Gastrocnemius medialis (tissue), 4 donors: ENCODE data around the gene SNCG. TPM values are rescaled to one million over a fixed set of nuclear protein-coding genes. Genes with fewer than 3 reads are reported as not detected.

Experiments
- ATAC-seq, 2 donors: fragments of 150-250 bp; one replicate each; pipeline ENCODE4 v1.9.1; 2016
- DNase-seq, 2 donors: peaks; one replicate each; pipeline ENCODE4 v3.0.0-alpha.2; 2019
- H3K27ac ChIP-seq, 4 donors: fragments of 200-600 bp; sonication (generic); 1 replicate in 1 of 4; 2 replicates in 3 of 4; pipeline ENCODE4 v1.5.1; 2016 to 2018; ENCODE audit warnings: mild to moderate bottlenecking in 2 of 4, moderate library complexity in 1 of 4
- H3K27me3 ChIP-seq, 3 donors: fragments of 200-600 bp; sonication (generic) in 2 of 3; 1 replicate in 1 of 3; 2 replicates in 2 of 3; pipeline versions ENCODE4 v1.5.1 to v1.6.0; 2016 to 2019; ENCODE audit warnings: mild to moderate bottlenecking in 1 of 3, moderate library complexity in 1 of 3
- H3K36me3 ChIP-seq, 2 donors: fragments of 200-600 bp; sonication (generic) in 1 of 2; one replicate each; pipeline ENCODE4 v1.5.1; 2017 to 2018
- H3K4me1 ChIP-seq, 2 donors: fragments of 200-600 bp; sonication (generic) in 1 of 2; one replicate each; pipeline ENCODE4 v1.5.1; 2016 to 2017; ENCODE audit warnings: mild to moderate bottlenecking in 2 of 2
- H3K4me3 ChIP-seq, 4 donors: fragments of 200-600 bp; sonication (generic) in 3 of 4; 1 replicate in 1 of 4; 2 replicates in 3 of 4; pipeline ENCODE4 v1.5.1; 2016 to 2019; ENCODE audit warnings: mild to moderate bottlenecking in 2 of 4
- H3K9me3 ChIP-seq, 3 donors: fragments of 200-600 bp; sonication (generic) in 2 of 3; 1 replicate in 1 of 3; 2 replicates in 2 of 3; pipeline ENCODE4 v1.5.1; 2016 to 2019
- POLR2A ChIP-seq, 2 donors: fragments of 450-650 bp; IDR thresholded peaks; one replicate each; pipeline ENCODE4 v1.6.1; 2017; ENCODE audit warnings: antibody characterized with exemption in 2 of 2, mild to moderate bottlenecking in 2 of 2, moderate library complexity in 2 of 2
- in situ Hi-C, 4 donors: fragments of 200-750 bp; cut with MboI; loops; one replicate each; pipeline versions ENCODE4 v1.15.0 to v1.8.0; 2017; ENCODE audit warnings: low sequenced_read_pairs in 4 of 4
- intact Hi-C: fragments of 100-400 bp; cut with DNase I; formaldehyde crosslinking; loops from one replicate; pipeline ENCODE4 v1.15.1; 2023; ENCODE audit warnings: low total_unique reads
- total RNA-seq, 4 donors: library from RNA; depleted of rRNA; stranded (reverse); fragments of >200 nt; gene quantifications; one replicate each; pipeline versions ENCODE4 v1.1.0 to v1.2.3, GENCODE V29; 2016
- TF ChIP-seq, protein P1 (sequence below), 5 experiments: fragments of 450-650 bp in 3 of 5; fragments of 200-600 bp in 2 of 5; sonication (generic) in 2 of 5; IDR thresholded peaks in 4 of 5; conservative IDR thresholded peaks in 1 of 5; 1 replicate in 4 of 5; 2 replicates in 1 of 5; pipeline ENCODE4 v1.5.1; 2016 to 2019; ENCODE audit warnings: antibody characterized with exemption in 5 of 5, mild to moderate bottlenecking in 3 of 5, moderate library complexity in 3 of 5

The SNCG gene
- total RNA-seq: 1 to 10 TPM; 2.0 to 9.9 (median 3.0) TPM

DNA sequence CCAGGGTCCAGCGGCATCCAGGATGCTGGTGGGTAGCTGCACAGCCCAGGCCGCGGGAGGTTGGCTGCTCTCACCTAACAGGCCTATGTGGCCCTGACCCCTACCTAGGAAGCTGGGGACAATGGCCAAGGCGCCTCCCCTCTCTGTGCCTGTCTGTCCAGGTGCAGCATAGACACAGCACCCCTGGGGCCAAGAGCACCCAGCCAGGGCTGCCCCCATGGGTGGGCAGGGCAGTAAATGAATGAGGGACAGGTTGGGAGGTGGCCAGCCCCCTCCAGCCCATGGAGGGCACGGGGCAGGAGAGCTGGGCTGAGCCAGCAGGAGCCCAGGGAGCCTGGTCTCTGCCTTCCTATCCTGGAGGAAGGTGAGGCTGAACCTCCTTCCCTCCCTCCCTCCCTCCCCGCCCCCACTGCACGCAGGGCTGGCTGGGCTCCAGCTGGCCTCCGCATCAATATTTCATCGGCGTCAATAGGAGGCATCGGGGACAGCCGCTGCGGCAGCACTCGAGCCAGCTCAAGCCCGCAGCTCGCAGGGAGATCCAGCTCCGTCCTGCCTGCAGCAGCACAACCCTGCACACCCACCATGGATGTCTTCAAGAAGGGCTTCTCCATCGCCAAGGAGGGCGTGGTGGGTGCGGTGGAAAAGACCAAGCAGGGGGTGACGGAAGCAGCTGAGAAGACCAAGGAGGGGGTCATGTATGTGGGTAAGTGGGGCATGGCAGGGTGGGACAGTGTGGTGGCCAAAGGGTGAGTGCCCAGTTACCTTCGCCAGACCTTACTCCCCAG lies at the start of gene SNCG:
Gene SNCG, plus strand, starts transcription at position 484 of the 785 bp plus-strand sequence. Its CDS starts 99 bp downstream, at position 583.
- Histone ChIP-seq H3K9me3 (no peaks in the 10 kb centered on the region), H3K4me1 (peaks cover 8 to 23% of the 10 kb centered on the region in 2 donors), H3K4me3 (peak within 1 kb of the TSS; percentile 28 to 55 (median 45)), H3K27me3 (no peaks in the 10 kb centered on the region), H3K27ac (peak within 1 kb of the TSS; percentile 72 to 79 (median 78)), H3K36me3 (no peaks in the 10 kb centered on the region)
- intact Hi-C loops (no loop called here), in situ Hi-C loops (no loop called here)
- TF ChIP-seq POLR2A (IDR thresholded peaks at IDR 0.05): no peak
- TF ChIP-seq, protein P1, sequence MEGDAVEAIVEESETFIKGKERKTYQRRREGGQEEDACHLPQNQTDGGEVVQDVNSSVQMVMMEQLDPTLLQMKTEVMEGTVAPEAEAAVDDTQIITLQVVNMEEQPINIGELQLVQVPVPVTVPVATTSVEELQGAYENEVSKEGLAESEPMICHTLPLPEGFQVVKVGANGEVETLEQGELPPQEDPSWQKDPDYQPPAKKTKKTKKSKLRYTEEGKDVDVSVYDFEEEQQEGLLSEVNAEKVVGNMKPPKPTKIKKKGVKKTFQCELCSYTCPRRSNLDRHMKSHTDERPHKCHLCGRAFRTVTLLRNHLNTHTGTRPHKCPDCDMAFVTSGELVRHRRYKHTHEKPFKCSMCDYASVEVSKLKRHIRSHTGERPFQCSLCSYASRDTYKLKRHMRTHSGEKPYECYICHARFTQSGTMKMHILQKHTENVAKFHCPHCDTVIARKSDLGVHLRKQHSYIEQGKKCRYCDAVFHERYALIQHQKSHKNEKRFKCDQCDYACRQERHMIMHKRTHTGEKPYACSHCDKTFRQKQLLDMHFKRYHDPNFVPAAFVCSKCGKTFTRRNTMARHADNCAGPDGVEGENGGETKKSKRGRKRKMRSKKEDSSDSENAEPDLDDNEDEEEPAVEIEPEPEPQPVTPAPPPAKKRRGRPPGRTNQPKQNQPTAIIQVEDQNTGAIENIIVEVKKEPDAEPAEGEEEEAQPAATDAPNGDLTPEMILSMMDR (IDR thresholded peaks at IDR 0.05 in 4 of 5, conservative IDR thresholded peaks at IDR 0.05 in 1 of 5): no peak
- ATAC-seq (no peak), DNase-seq (no peak)

DNA sequence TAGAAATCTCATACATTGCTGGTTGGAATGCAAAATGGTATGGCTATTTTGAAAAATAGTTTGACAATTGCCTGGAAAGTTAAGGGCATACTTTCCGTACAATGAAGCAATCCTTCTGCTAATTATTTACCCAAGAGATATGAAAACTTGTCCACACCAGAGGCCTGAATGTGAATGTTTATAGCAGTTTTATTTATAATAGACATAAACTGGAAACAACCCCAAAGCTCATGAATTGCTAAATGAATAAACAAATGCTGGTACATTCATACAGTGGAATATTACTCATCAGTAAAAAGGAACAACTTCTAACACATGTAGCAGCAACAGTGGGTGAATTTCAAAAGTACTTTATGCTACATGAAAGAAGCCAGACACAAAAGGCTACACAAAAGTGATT lies 43.7 kb upstream of the SNCG start:
- TF ChIP-seq, protein P1 (IDR thresholded peaks at IDR 0.05 in 4 of 5, conservative IDR thresholded peaks at IDR 0.05 in 1 of 5): no peak
- TF ChIP-seq POLR2A (IDR thresholded peaks at IDR 0.05): no peak
- peaks cover 0 to 16% of the 10 kb centered on the region in 2 donors for H3K36me3 ChIP-seq
- ATAC-seq: no peak
- H3K9me3 ChIP-seq: no peaks in the 10 kb centered on the region
- no peaks in the 10 kb centered on the region for H3K27me3 ChIP-seq
- H3K4me1 ChIP-seq: peaks cover 3 to 4% of the 10 kb centered on the region in 2 donors
- no peak overlapping the region for H3K27ac ChIP-seq
- DNase-seq: no peak
- intact Hi-C loops: no loop called here
- in situ Hi-C loops: no loop called here
- no peak overlapping the region for H3K4me3 ChIP-seq

DNA sequence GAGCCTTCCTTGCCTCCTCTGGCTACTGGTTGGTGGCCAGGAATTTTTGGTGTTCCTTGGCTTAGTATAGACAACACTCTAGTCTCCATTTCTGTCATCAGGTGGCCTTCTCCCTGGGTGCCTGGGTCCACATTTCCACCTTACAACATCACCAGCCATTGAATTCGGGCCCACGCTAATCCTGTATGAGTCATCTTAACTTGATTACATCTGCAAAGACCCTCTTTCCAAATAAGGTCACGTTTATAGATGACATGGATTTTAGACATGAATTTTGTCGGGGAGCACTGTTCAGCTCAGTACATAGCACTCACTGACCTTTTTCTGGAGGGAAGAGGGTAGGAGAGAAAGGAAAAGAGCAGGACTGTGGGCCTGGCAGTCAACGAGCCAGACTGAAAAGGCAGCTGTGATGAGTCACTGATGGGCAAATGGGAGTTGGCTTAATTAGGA lies 40.4 kb upstream of the SNCG start:
- peak overlapping the region; percentile 36 to 71 (median 56) for H3K27ac ChIP-seq
- H3K4me3 ChIP-seq: no peak overlapping the region
- peaks cover 3 to 4% of the 10 kb centered on the region in 2 donors for H3K4me1 ChIP-seq
- H3K9me3 ChIP-seq: no peaks in the 10 kb centered on the region
- H3K36me3 ChIP-seq: peaks cover 0 to 31% of the 10 kb centered on the region in 2 donors
- H3K27me3 ChIP-seq: no peaks in the 10 kb centered on the region
- intact Hi-C loops (no loop called here), in situ Hi-C loops (no loop called here)
- TF ChIP-seq POLR2A (IDR thresholded peaks at IDR 0.05): no peak
- TF ChIP-seq, protein P1 (IDR thresholded peaks at IDR 0.05 in 4 of 5, conservative IDR thresholded peaks at IDR 0.05 in 1 of 5): no peak
- ATAC-seq: peak; percentile 61 to 77
- DNase-seq: no peak

DNA sequence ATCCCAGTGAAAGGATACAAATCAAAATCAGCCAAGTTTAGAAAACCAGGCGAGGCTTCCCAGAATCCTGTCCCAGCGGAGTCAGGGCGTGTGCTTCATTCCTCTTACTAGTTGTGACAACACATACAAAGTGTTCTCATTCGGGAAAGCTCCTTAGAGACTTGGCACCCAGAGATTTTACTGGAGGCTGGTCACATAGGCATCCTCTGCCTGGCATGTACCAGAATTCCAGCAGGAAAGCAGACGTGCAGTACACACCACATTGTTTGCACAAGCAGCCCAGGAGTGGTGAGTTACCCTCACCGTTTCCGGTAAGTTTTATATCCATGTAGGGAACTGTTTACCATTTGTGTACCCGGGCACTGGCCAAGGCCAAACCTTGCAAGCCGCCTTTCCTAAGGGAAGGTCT lies 35.8 kb upstream of the SNCG start:
- ATAC-seq (no peak), DNase-seq (no peak)
- TF ChIP-seq POLR2A (IDR thresholded peaks at IDR 0.05): no peak
- TF ChIP-seq, protein P1 (IDR thresholded peaks at IDR 0.05 in 4 of 5, conservative IDR thresholded peaks at IDR 0.05 in 1 of 5): no peak
- intact Hi-C loops (no loop called here), in situ Hi-C loops (no loop called here)
- Histone ChIP-seq H3K4me3 (no peak overlapping the region), H3K27ac (no peak overlapping the region), H3K27me3 (no peaks in the 10 kb centered on the region), H3K36me3 (peaks cover 0 to 31% of the 10 kb centered on the region in 2 donors), H3K4me1 (peaks cover 3 to 4% of the 10 kb centered on the region in 2 donors), H3K9me3 (no peaks in the 10 kb centered on the region)
